Fibroblast of villous mesenchyme (primary cell): ENCODE results near the gene RPRML. TPM values are rescaled to one million over a fixed set of nuclear protein-coding genes. Genes with fewer than 3 reads are reported as not detected.

ENCODE experiments used
- DNase-seq: peaks from one replicate; pipeline ENCODE4 v3.0.0-alpha.2; 2010; ENCODE audit warnings: low read depth
- H3K4me3 ChIP-seq: 2 replicates; pipeline ENCODE4 v1.5.1; 2011; ENCODE audit warnings: low read depth, mild to moderate bottlenecking, low read length
- CTCF ChIP-seq: IDR thresholded peaks from 2 replicates; pipeline ENCODE4 v1.5.1; 2012; ENCODE audit warnings: low read depth, mild to moderate bottlenecking, low read length; ENCODE audit not compliant: insufficient read depth
- total RNA-seq: library from RNA; depleted of rRNA; stranded (reverse); fragments of >200 nt; gene quantifications from 2 replicates; pipeline ENCODE4 v1.2.3, GENCODE V29; 2012

Gene RPRML
- total RNA-seq, 1 donor = not detected

GRCh38 chr17:46952115-46952514 lies 26.9 kb downstream of the RPRML start:
- no peak for TF ChIP-seq CTCF
- H3K4me3 ChIP-seq = no peak overlapping the region
- DNase-seq = no peak

- no peak overlapping the region for H3K4me3 ChIP-seq
- TF ChIP-seq CTCF = no peak
- DNase-seq = no peak
Measured at GRCh38 chr17:46951706-46952105, 27.3 kb downstream of the RPRML start.

- no peak overlapping the region for H3K4me3 ChIP-seq
- DNase-seq = no peak
- no peak for TF ChIP-seq CTCF
Measured at GRCh38 chr17:46950997-46951621, 27.9 kb downstream of the RPRML start.

- H3K4me3 ChIP-seq = no peak overlapping the region
- TF ChIP-seq CTCF = no peak
Measured at GRCh38 chr17:46950342-46950996, 28.6 kb downstream of the RPRML start.

GRCh38 chr17:46949291-46950174 lies 29.5 kb downstream of the RPRML start:
- TF ChIP-seq CTCF = no peak
- no peak for DNase-seq
- H3K4me3 ChIP-seq = no peak overlapping the region

More at GRCh38 chr17:46950342-46950996, 28.6 kb downstream of the RPRML start:
- no peak for DNase-seq

GRCh38 chr17:46948544-46948943 lies 30.5 kb downstream of the RPRML start:
- no peak overlapping the region for H3K4me3 ChIP-seq
- TF ChIP-seq CTCF = no peak
- no peak for DNase-seq
